ENCODE measurements around the gene SHOC2.

SHOC2 gene

GRCh38 chr10:110985497-110986275 lies 66.3 kb downstream of the SHOC2 start:
- no peak for DNase-seq

GRCh38 chr10:110989016-110989415 lies 69.6 kb downstream of the SHOC2 start:
- no peak for DNase-seq

GRCh38 chr10:110992006-110992800 lies 72.8 kb downstream of the SHOC2 start:
- DNase-seq: no peak

GRCh38 chr10:110993024-110993693 lies 73.8 kb downstream of the SHOC2 start:
- DNase-seq: peak; percentile 74

- no peak for DNase-seq
These were observed 75.1 kb downstream of the SHOC2 start for GRCh38 chr10:110994406-110995086.

GRCh38 chr10:110995301-110995700 lies 75.9 kb downstream of the SHOC2 start:
- DNase-seq: no peak

GRCh38 chr10:110996256-110996655 lies 76.9 kb downstream of the SHOC2 start:
- no peak for DNase-seq

GRCh38 chr10:111004016-111004415 lies 84.6 kb downstream of the SHOC2 start:
- DNase-seq: no peak

GRCh38 chr10:111007486-111007885 lies 88.1 kb downstream of the SHOC2 start:
- no peak for DNase-seq

- no peak for DNase-seq
These were observed 95.8 kb downstream of the SHOC2 start for GRCh38 chr10:111015181-111015580.

GRCh38 chr10:111017098-111017497 lies 97.7 kb downstream of the SHOC2 start:
- no peak for DNase-seq

GRCh38 chr10:111018021-111018420 lies 98.6 kb downstream of the SHOC2 start:
- DNase-seq: no peak

GRCh38 chr10:111023060-111023459 lies 103.7 kb downstream of the SHOC2 start:
- no peak for DNase-seq

GRCh38 chr10:111030042-111030750 lies 110.8 kb downstream of the SHOC2 start:
- peak; percentile 14 for DNase-seq

- no peak for DNase-seq
These were observed 115.3 kb downstream of the SHOC2 start for GRCh38 chr10:111034598-111035310.

- no peak for DNase-seq
These were observed 116.1 kb downstream of the SHOC2 start for GRCh38 chr10:111035542-111035941.

- no peak for DNase-seq
These were observed 118.5 kb downstream of the SHOC2 start for GRCh38 chr10:111037858-111038257.

- DNase-seq: no peak
These were observed 120.1 kb downstream of the SHOC2 start for GRCh38 chr10:111039522-111039921.

- no peak for DNase-seq
These were observed 137.6 kb downstream of the SHOC2 start for GRCh38 chr10:111057006-111057405.
